Measurements from ENCODE around the gene ATG7. TPM values are rescaled to one million over a fixed set of nuclear protein-coding genes. Genes with fewer than 3 reads are reported as not detected.
"Not testable (repeated sequence)": the region's sequence is repeated elsewhere in the genome, so short reads cannot be mapped to it uniquely, and the experiment has no call there.

Gene ATG7
- total RNA-seq, 1 experiment from 2014 or later, result 55.1 TPM

DNA sequence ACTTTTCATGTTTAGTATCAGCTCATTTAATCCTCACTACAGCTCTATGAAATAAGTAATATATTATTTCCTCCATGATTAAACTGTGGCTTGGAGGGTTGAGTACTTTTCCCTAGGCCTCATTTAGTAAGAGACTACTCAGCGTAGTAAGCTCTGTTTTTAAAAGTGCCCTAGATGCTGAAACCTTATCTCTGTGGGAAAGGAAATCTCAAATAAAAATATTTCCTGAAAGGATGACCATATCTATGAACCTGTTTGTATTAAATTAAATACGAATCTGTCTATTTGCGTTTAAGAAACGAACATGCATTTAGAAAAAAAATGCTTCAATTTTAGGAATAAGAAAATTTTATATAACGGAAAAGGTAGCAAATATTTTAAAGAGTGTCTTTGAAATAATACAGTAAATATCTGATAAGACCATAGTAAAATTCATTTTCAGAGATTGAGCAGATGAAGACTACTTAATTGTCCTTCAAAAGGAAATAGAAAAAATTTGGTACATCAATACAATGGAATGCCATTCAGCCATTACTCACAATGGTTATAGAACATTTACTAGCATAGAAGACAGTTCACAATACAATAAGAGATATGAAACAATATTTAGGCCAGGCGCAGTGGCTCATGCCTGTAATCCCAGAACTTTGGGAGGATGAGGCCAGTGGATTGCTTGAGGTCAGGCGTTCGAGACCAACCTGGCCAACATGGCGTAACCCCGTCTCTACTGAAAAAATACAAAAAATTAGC is 56.2 kb downstream of the ATG7 start:
- DNase-seq (ENCODE audit: low read depth), result no peak
- in situ Hi-C loops (cut with HindIII; ENCODE audit: low pct_unique_long_range_greater_than_20kb, low sequenced_read_pairs), result no loop called here

DNA sequence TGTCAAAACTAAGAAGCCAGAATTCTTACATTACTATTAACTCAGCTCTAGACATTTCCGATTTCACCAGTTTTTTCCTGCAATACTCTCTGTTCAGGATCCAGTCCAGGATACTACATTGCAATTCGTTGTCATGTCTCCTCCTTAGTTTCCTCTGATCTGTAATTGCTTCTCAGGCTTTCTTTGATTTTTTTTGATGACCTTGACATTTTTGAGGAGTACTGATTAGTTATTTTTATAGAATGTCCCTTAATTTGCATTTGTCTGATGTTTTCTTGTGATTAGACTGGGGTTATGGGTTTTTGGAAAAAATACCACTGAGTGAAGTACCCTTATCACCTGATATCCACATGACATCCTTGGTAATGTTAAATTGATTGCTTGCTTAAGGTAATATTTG is 57.6 kb downstream of the ATG7 start:
- DNase-seq (ENCODE audit: low read depth), result no peak
- in situ Hi-C loops (cut with HindIII; ENCODE audit: low pct_unique_long_range_greater_than_20kb, low sequenced_read_pairs), result no loop called here

DNA sequence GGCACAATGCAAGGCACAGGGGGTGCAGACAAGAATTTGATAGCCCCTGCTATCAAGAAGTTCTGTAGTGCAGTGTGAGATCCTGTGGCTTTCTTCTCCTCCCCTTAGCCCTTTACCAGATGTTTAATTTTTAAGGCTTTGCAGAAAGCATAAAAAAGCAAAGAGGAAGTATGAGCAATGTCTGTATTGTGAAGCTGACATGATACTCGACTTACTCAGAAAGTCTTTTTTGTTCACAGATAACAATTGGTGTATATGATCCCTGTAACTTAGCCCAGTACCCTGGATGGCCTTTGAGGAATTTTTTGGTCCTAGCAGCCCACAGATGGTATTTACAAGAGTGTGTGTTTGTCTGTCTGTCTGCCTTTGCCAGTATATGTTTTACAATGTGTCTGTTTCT is 58.9 kb downstream of the ATG7 start:
- no peak for DNase-seq (ENCODE audit: low read depth)
- in situ Hi-C loops (cut with HindIII; ENCODE audit: low pct_unique_long_range_greater_than_20kb, low sequenced_read_pairs), result no loop called here

DNA sequence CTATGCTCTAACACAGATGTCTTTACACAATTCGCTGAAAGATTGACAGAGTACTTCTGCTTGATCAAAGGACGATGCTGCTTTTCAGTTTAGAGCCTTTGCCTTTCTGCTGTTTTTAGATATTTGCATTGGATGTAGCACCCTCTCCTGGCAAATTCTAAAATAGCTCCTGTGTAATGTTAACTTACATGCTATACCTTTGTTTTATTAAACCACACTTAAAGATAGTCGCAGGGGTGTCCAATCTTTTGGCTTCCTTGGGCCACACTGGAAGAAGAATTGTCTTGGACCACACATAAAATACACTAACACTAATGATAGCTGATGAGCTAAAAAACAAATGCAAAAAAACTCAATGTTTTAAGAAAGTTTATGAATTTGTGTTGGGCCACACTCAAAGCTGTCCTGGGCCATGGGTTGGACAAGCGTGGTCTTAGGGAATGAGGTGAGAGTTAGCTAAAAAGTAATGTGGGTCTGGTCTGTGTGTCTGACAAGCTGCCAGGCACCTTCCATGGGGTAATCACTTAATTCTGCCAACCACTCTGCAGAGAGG is 62.9 kb downstream of the ATG7 start:
- in situ Hi-C loops (cut with HindIII; ENCODE audit: low pct_unique_long_range_greater_than_20kb, low sequenced_read_pairs), result no loop called here
- DNase-seq (ENCODE audit: low read depth), result peak; percentile 54

DNA sequence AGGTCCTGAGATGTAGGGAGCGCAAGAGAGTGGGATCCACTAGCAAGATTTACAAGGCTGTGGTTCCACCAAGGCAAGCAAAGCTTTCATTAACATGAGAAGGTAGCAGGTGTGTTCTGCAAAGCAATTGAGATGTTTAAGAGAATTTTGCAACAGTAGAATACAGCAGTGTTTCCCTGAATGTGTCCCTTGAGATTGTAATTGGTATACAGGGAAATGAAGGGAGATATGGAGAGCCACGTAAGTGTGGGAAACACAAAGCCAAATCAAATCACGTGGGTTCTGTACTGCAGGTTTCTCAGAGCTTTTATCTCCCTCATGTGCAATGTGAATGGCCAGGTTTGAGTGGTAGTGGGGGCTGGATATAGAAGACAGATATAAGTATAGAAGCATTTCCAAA is 67.3 kb downstream of the ATG7 start:
- in situ Hi-C loops (cut with HindIII; ENCODE audit: low pct_unique_long_range_greater_than_20kb, low sequenced_read_pairs), result no loop called here
- no peak for DNase-seq (ENCODE audit: low read depth)

DNA sequence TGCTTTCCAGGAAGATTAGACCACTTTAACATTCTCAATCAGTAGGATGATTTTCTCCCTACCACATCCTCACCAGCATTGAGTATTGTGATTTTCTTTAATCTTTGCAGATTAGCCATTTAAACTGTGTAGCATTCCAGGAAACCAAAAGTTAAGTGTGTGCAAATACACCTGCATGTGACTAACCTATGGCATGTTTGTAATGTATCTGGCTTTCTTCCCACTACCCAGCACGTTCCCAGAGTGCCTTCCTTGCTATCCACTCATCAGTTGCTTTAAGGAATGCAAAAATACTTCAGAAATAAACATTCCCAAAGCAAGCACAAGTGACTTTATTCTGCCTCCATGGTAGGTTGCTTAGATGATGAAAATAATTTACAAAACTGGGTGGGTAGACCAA is 74.2 kb downstream of the ATG7 start:
- DNase-seq (ENCODE audit: low read depth), result no peak

DNA sequence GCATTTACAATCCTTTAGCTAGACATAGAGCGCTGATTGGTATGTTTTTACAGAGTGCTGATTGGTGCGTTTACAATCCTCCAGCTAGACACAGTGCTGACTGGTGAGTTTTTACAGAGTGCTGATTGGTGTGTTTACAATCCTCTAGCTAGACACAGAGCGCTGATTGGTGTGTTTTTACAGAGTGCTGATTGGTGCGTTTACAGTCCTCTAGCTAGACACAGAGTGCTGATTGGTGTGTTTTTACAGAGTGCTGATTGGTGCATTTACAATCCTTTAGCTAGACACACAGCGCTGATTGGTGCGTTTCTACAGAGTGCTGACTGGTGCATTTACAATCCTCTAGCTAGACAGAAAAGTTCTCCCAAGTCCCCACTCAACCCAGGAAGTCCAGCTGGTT is 76.7 kb downstream of the ATG7 start:
- DNase-seq (ENCODE audit: low read depth); in situ Hi-C loops (cut with HindIII; ENCODE audit: low pct_unique_long_range_greater_than_20kb, low sequenced_read_pairs): not testable (repeated sequence)

More for the DNA sequence above, 74.2 kb downstream of the ATG7 start:
- in situ Hi-C loops (cut with HindIII; ENCODE audit: low pct_unique_long_range_greater_than_20kb, low sequenced_read_pairs), result no loop called here

DNA sequence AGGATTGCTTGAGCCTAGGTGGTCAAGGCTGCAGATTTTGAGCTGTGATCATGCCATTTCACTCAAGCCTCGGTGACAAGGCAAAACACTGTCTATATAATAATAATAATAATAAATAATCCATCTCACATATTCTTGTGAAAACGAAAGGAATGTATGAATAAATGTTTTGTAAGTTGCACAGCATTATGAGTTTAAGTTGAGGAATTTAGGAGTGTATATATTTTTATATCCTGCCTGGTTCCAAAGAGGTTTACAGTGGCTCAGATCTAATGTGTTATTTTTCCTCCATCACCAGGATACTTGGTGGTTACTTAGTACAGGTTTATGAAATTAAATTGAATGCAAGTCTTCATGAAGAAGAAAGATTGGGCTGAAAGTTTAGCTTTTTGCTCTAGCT is 77.2 kb downstream of the ATG7 start:
- DNase-seq (ENCODE audit: low read depth), result no peak
- in situ Hi-C loops (cut with HindIII; ENCODE audit: low pct_unique_long_range_greater_than_20kb, low sequenced_read_pairs), result no loop called here

DNA sequence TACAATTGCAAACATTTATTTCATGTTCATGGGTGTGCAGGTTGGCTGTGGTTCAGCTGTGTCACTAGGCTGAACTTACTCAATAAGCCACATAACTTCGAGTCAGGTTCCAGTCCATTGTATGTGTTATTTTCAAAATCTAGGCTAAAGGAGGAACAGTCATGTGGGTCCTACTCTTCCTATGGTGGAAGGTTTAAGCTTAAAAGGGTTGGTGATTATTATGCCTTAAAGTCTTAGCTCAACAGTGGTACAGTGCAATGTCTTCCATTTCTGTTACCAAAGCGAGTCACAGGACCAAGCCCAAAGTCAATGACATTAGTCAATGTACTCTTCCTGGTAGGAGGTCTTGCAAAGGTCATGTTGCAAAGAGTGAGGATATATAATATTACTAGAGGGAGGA is 78.2 kb downstream of the ATG7 start:
- peak; percentile 6 for DNase-seq (ENCODE audit: low read depth)
- in situ Hi-C loops (cut with HindIII; ENCODE audit: low pct_unique_long_range_greater_than_20kb, low sequenced_read_pairs), result no loop called here

DNA sequence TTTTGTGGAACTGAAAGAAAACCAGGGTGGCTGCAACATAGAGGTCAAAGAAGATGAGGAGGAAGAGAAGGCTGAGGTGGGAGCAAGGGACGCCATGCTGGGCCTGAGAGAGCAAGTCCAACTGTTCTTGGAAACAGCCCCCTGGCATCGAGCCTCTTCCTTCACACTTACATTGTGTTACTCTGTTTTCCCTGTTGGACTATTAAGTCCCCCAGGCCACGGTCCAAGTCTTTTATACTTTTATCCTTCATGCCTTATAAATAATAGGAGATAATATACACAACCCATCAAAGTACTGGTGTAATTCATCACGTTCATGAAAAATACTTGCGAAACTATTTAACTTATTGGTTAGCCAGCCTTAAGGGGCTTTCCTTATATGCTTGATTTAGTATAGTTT is 79.3 kb downstream of the ATG7 start:
- DNase-seq (ENCODE audit: low read depth), result no peak

DNA sequence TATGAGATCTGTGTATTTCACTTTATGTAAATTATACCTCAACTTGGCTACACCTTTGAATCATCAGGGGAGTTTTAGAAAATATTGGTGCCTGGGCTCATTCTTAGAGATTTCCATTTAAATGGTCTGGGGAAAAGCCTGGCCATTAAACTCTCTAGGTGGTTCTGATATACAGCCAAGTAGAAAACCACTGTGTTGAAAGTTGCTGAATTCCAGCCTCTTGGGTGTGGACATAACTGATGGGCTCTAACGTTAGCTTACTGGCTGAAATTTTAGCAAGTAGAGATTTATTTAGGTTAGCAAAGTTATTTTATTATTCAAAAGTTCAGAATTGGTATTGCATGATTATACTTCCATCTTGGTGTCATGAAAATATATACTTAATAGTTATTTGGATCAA is 84.1 kb downstream of the ATG7 start:
- no peak for DNase-seq (ENCODE audit: low read depth)
- in situ Hi-C loops (cut with HindIII; ENCODE audit: low pct_unique_long_range_greater_than_20kb, low sequenced_read_pairs), result no loop called here

More for the DNA sequence above, 79.3 kb downstream of the ATG7 start:
- in situ Hi-C loops (cut with HindIII; ENCODE audit: low pct_unique_long_range_greater_than_20kb, low sequenced_read_pairs), result no loop called here

DNA sequence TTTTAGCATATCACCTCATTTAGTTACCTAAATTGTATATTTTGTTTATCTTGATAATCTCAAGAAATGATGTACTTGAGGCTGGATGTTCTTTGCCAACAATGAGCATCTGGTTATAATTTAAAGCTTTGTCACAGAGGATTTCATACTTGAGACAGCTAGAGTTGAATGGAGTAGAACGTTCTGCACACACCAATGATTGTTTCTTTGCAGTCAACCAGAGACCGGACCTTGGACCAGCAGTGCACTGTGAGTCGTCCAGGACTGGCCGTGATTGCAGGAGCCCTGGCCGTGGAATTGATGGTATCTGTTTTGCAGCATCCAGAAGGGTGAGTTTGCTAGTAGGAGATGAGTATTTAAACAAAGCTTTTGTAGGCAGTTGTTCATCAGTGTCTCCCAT is 90.4 kb downstream of the ATG7 start:
- in situ Hi-C loops (cut with HindIII; ENCODE audit: low pct_unique_long_range_greater_than_20kb, low sequenced_read_pairs), result no loop called here
- no peak for DNase-seq (ENCODE audit: low read depth)

DNA sequence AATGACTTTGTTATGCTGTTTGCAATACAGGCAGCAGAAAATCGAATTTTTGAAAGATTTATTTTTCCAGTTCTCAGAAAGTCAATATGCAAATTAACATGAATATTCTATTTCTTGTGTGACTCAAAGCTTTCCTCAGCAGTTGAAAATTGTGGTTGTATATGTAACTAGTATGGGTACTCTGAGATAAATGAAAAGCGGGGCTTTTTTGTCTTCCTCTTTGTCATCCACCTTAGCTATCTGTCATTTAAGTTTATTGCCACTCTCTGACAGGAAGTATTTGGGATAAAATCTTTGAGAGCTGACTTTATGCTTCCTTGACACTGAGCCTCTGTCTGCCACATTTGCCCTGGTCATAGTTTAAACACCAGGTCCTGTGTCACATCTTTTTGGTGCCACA is 91.5 kb downstream of the ATG7 start:
- DNase-seq (ENCODE audit: low read depth), result no peak
- in situ Hi-C loops (cut with HindIII; ENCODE audit: low pct_unique_long_range_greater_than_20kb, low sequenced_read_pairs), result no loop called here

DNA sequence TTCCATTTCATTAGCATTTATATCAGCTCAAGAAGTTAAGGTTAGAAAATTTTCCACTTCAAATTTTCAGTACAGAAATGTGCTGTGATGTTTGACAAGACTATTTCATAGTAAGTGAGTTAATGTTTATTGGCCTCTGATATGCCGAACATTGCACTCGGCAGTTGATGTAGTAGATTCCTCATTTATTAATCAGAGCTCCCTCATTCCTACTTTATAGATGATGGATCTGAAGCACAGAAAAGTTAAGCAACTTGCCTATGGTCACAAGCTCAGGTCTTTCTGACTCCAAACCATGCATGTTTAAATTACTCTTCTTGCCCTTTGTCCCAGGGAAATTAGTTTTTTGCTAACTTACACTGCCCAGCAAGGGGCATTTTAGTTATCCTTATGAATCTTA is 92.0 kb downstream of the ATG7 start:
- in situ Hi-C loops (cut with HindIII; ENCODE audit: low pct_unique_long_range_greater_than_20kb, low sequenced_read_pairs), result no loop called here
- no peak for DNase-seq (ENCODE audit: low read depth)

DNA sequence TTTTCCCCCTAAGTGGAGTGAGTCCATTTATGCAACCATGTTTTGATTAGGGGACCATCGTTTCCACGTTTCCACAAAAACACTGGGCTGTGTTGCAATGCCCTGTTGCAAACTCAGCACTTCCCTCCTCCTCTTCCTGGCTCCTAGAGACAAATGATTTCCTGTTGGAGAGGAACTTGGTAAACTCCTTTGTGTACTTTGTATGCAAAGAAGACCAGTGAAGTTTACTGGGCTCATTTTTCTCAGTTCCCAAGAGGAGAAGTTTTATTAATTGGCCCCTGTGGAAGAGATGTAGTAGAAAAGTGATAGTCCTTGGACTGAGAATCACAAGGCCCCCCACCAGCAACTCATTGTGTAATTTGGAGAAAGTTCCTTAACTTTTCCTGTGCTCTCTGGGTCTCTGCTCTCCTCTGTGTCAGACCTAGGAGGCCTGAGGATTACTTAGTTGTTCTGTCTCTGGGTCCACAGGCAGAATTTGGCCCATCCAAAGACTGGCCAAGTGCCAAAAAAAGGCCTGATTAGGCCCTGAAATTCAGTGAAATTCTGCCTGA is 95.0 kb downstream of the ATG7 start:
- in situ Hi-C loops (cut with HindIII; ENCODE audit: low pct_unique_long_range_greater_than_20kb, low sequenced_read_pairs), result no loop called here
- DNase-seq (ENCODE audit: low read depth), result no peak

DNA sequence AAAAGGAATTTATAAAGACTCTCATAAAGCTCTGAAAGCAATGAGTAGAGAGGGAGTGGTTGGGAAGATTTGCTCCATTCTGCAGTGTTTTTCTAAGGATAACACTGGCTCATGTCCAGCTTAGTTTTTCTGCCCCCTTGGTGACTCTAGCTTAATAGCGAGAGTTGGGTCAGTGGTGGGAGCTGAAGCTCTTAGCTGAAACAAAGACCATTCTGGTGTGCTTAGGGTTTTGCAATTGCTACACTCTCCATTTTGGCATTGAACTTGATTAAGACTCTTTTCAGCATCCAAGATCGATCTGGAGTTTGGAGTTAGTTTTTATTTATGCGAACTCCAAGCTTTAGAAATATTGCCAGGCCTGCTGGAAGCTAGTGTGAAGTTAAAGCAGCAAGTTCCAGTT is 98.0 kb downstream of the ATG7 start:
- DNase-seq (ENCODE audit: low read depth), result no peak
- in situ Hi-C loops (cut with HindIII; ENCODE audit: low pct_unique_long_range_greater_than_20kb, low sequenced_read_pairs), result no loop called here

DNA sequence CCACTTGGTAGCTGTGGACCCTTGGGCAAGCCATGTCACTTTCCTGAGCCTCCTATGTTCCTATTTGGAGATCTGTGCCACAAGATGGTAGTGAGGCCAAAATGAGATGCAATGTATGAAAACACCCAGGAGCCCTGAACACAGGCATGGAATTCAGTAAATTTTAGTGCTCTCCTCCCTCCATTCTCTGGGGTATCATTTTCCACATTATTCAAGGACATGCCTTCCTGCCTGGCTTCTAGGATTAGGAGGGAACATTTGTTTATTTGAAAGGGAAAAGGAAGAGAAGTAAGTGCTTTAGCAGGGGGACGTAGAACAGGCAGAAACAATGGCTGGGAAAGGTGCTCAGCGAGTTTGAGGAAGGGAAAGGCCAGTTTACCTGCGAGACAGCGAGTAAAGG is 98.8 kb downstream of the ATG7 start:
- DNase-seq (ENCODE audit: low read depth), result no peak
- in situ Hi-C loops (cut with HindIII; ENCODE audit: low pct_unique_long_range_greater_than_20kb, low sequenced_read_pairs), result no loop called here

DNA sequence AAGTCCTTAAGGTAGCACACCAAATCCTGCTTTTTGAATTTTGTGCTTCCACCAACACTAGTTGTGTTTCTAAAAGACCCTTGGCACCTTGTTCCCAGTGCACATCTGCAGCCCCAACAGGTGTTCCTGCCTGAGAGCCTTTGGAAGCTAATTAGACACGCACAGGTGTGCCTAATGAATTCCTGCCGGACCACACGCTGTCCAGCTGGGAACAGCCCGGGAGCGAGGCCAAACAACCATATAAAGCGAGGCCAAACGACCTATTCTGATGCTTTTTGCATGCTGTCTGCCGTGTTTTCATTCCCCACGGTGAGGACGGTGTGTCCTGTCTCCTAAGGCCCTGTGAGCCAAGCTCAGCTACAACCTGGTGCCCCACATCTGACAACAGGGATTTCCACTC is 99.5 kb downstream of the ATG7 start:
- DNase-seq (ENCODE audit: low read depth), result no peak
- in situ Hi-C loops (cut with HindIII; ENCODE audit: low pct_unique_long_range_greater_than_20kb, low sequenced_read_pairs), result no loop called here

DNA sequence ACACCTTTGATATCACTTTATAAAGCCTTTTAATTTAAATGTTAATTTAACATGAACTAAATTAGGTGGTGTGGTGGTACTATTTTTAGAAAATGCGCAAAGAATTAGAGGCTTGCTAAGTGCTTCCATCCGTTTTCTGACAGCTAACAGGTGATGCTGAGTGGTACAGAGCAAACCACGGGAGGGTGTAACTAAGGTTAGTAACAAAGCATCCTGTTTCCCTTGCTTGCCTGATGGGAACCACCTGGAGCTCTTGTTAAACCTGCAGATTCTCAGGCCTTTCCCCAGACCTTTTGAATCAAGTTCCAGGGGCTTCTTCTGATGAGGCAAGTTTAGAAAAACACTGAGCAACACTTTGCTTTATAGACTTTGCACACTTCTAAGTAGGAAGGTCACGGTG is 101.0 kb downstream of the ATG7 start:
- in situ Hi-C loops (cut with HindIII; ENCODE audit: low pct_unique_long_range_greater_than_20kb, low sequenced_read_pairs), result no loop called here
- no peak for DNase-seq (ENCODE audit: low read depth)

DNA sequence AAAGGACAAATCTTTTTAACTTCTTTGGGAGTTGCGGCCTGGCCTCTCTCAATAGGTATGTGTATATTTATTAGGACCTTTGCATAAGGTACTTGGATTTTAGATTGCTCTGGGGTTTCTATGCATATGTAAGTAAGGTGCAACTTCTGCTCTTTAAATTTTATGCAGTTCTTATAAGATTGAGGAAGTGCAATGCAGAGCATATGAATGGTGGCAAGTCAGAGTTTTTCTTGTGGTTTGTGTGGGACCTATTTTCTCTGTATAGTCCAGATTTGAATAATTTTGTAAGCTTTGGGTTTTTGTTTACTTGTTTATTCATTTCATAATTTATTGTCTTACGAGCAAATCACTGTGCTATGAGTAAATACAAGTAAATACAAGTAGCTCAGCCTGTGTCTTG is 101.5 kb downstream of the ATG7 start:
- in situ Hi-C loops (cut with HindIII; ENCODE audit: low pct_unique_long_range_greater_than_20kb, low sequenced_read_pairs), result no loop called here
- no peak for DNase-seq (ENCODE audit: low read depth)
